GM21360 (cell line): ENCODE data around the gene SURF2.
A peak's percentile ranks its signal among the peaks of the same experiment; 100 is the strongest.

Experiments used
- ATAC-seq: cut with Tn5 transposase; IDR thresholded peaks from one replicate; pipeline ENCODE4 v1.9.1; 2021; ENCODE audit warnings: mild to moderate bottlenecking, moderate library complexity; ENCODE audit not compliant: unreplicated experiment

Gene SURF2

DNA sequence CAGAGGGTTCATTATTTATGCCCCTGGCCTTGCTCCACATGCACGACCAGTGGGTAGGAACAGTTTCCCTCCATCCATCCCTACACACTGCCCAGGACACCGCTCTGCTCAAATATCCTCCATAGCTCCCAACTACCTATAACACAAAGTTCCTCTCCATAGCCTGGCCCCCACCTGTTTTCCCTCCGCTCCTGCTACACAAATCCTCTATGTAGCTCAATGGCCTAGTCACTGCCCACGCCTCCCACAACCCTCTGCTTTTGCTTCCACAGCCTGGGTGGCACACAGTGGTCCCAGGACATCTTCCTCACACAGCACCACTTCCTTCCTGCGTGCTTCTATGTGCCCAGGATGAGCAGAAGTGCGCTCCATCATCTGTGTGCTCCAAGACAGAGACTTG lies 41.0 kb downstream of the SURF2 start:
- ATAC-seq = no peak

DNA sequence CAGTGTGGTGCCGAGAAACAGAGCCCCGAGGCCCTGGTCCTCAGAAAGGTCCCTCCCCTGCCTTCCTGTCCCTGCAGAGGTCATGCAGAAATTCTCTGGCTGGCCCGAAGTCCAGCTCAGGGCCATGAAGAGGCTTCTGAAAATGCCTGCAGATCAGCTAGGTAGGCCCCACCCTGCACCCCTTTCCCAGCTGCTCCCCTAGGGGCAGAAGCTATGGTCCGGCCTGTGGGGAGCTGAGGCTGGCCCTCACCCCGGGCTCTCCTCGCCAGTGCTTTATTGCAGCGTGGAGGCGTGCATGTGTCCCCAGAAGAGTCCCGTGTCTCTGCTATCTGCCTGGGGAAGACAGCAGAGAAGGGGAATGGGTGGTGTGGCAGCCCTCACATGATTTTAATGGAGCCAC lies 41.5 kb downstream of the SURF2 start:
- ATAC-seq = no peak

DNA sequence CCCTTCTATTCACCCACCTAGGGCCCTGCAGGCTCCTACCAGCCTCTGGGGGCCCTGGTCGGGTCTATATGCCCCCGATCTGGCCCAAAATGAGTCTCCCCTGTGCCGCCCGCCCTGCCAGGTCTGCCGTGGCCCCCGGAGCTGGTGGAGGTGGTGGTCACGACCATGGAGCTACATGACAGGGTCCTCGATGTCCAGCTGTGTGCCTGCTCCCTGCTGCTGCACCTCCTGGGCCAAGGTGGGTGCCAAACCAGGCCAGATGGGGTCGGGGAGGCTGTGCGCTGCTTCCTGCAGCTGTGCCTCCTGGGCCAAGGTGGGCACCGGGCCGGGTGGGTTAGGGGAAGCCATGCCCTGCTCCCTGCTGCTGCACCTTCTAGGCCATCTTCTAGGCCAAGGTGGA lies 43.9 kb downstream of the SURF2 start:
- ATAC-seq = no peak

DNA sequence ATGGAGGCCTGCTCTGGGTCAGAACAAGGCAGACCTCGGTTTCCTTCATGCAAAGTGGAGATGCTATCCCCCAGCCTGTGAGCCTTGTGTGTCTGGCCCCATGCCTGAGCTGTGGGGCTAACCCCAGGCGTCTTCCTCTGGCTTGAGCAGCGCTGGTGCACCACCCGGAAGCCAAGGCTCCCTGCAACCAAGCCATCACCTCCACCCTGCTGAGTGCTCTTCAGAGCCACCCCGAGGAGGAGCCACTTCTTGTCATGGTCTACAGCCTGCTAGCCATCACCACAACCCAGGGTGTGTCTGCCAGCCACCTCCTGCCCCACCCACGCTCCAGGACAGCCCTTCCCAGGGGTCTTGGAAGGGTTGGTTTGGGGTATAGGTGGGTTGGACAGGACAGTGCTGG lies 45.2 kb downstream of the SURF2 start:
- no peak for ATAC-seq

DNA sequence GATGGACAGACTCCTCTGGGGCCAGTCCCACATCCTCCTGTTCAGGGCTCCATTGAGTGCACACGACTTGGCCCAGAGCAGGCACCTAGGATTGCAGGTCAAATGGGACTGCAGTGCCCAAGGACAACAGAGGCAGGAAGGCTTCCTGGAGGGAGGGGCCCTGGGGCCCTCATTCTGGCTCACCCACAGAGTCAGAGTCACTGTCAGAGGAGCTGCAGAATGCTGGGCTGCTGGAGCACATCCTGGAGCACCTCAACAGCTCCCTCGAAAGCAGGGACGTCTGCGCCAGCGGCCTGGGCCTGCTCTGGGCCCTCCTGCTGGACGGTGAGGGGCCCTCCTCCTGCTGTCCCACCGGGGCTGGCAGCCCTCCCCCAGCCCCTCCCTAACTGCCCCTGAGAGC lies 46.3 kb downstream of the SURF2 start:
- no peak for ATAC-seq

DNA sequence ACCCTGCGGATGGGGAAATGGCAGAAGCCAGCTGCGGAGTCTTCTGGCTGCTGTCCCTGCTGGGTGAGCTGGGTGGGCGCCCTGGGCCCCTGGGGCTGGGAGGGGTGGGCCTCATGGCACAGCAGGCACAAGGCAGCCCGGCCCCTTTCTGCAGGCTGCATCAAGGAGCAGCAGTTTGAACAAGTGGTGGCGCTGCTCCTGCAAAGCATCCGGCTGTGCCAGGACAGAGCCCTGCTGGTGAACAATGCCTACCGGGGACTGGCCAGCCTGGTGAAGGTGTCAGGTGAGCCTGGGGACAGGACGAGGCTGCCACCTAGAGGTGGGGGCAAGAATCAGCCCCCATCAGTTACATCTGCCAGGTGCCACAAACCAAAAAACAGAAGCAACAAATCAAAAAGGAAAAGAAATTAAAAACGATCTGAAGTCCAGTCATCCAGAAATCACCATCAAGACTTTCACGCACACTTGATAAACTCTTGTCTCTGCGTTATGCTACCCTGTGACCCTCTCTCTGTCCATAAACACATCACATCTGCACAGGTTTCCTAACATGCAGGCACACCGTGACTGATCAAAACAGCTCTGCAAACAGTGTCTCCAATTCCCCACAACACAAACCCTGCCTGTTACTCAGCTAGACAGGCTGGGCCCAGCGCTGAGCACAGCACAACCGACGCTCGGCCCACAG lies 47.6 kb downstream of the SURF2 start:
- ATAC-seq = no peak

DNA sequence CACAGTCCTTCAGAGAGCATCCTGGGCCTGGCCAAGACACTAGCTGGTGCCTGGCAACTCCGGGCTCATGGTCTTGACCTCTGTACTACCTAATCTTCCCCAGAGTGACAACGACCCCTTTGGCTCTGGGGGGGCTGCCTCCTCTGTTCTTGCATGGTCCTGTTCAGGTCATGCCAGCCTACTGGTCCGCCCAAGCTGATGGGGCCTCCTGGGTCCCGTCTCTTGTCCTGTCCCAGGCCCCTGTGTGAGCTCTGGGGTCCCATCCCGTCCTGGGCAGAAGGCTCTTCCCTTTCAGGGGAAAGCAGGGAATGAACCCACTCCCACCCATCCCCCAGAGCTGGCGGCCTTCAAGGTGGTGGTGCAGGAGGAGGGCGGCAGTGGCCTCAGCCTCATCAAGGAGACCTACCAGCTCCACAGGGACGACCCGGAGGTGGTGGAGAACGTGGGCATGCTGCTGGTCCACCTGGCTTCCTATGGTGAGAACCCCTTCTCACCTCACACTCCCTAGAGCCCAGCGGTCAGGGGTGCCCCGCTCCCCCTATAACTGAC lies 48.2 kb downstream of the SURF2 start:
- ATAC-seq = no peak

DNA sequence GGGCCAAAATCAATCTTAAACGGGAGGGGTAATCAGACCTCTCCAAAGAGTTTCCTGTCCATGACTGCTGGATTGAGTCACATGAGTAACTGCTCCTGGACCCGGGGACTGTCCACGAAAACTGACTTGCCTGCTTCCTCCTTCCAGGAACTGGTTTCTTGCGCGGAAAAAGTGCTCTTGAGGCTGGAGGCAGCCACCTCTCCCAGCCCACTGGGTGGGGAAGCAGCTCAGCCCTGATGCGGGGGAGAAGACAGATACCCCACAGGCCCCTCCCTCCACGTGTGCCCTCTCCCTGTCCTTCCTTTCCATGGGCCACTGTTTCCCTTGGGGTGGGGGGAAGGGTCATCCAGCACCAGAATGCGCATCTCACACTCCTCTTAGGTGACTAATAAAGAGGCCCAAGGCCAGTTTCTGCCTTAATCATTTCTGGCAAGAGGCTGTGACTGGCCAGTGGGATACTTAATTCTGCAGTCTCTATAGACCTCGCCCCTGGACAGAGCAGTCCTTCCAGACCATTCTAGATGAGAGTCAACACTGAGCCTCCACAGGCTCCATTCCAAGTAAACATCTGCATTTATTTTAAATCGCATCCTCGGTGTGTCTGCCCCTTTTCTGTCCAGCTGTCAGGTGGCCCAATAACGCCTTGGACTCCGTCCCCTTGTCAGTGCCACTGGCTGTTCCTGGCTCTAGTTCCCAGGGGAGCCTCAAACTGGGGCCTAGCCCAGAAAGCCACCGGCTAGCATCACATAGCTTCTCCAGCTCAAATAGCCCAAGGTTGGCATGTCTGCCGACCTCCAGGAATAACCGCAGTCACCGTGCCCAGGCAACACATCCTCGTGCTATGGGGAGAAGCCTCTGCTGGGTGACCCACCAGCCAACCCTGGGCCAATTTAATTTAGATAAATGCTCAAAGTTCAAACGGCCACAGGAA lies 49.4 kb downstream of the SURF2 start:
- ATAC-seq = no peak

DNA sequence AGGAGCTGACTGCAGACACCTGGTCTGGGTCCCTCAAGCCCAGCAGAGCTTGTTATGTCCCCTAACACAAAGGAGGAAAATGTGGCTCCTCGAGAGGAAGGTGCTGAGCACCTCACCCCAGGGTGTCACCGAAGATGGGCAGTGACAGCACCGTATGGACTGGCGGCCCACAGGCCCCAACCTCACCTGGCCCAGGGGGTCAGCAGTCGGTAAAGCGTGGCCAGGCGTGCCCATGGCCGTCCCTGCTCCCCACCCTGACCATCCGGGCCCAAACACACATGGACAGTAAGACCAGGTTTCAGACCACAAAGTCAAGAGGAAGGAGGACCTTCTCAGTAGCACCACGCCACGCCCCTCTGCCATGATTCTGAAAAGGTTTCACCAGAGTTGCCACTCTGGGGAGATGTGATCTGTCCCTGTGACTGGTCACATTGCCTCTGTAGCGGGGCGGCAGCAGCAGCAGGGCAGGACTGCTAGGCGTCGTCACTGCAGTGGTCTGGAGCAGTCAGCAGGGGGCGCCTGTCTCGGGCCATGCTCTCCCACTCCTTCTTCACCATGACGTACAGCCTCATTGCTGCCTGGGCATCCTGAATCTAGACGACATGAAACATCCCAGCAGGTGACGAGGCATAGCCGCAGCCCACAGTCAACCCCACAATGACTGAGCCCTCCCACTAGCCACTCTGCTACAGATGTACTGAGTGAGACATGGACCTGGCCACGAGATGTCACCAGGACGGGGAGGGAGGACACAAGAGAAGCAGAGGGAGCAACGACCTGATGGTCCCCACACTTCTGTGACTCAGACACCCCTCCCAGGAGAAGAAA lies 50.3 kb downstream of the SURF2 start:
- ATAC-seq = peak; percentile 55

DNA sequence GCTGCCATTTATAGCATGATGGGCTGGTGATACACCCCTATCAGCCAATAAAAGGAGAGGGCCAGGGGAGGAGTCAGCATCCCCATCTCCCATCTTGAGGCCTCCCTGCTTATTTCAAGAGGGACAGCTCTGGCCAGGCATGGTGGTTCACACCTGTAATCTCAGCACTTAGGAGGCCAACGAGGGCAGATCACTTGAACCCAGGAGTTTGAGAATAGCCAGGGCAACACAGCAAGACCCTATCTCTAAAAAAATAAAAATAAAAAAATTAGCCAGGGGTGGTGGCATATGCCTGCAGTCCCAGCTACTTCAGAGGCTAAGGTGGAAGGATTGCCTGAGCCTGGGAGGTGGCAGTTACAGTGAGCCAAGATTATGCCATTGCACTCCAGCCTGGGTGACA lies 51.7 kb downstream of the SURF2 start:
- ATAC-seq = no peak
